22Rv1 (cell line): ENCODE data around the gene POLN.

ENCODE experiments used
- ZFX ChIP-seq: fragments of 450-650 bp; IDR thresholded peaks from 2 replicates; pipeline ENCODE4 v1.6.1; 2017; ENCODE audit warnings: antibody characterized with exemption, borderline replicate concordance
- TF ChIP-seq, protein P1 (sequence below): fragments of 450-650 bp; IDR thresholded peaks from 2 replicates; pipeline ENCODE4 v1.5.1; 2017; ENCODE audit warnings: mild to moderate bottlenecking

DNA sequence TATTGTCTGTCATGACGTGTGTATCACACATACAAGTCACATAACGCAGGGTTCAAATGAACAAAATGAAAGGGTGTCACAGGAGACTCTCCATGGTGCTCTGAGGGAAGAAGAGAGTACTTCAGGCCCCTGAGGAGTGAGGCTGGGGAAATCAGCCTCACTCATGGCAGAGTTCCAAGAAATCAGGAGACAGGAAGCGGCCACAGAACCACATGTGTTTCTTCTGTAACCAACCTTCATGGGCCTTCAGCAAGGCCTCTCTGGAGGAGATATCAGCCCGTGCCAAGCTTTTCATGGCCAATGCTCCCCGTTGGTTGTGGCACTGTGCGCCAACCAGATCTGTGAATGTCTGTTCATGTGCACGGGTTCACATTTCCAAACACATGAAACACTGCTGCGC lies 106.8 kb downstream of the POLN start:
- TF ChIP-seq, protein P1, sequence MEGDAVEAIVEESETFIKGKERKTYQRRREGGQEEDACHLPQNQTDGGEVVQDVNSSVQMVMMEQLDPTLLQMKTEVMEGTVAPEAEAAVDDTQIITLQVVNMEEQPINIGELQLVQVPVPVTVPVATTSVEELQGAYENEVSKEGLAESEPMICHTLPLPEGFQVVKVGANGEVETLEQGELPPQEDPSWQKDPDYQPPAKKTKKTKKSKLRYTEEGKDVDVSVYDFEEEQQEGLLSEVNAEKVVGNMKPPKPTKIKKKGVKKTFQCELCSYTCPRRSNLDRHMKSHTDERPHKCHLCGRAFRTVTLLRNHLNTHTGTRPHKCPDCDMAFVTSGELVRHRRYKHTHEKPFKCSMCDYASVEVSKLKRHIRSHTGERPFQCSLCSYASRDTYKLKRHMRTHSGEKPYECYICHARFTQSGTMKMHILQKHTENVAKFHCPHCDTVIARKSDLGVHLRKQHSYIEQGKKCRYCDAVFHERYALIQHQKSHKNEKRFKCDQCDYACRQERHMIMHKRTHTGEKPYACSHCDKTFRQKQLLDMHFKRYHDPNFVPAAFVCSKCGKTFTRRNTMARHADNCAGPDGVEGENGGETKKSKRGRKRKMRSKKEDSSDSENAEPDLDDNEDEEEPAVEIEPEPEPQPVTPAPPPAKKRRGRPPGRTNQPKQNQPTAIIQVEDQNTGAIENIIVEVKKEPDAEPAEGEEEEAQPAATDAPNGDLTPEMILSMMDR, result no peak
- TF ChIP-seq ZFX, result no peak
